ENCODE measurements around the gene ANKRD13A. TPM values are rescaled to one million over a fixed set of nuclear protein-coding genes. Genes with fewer than 3 reads are reported as not detected.
"Not testable (repeated sequence)": the region's sequence is repeated elsewhere in the genome, so short reads cannot be mapped to it uniquely, and the experiment has no call there.

ANKRD13A gene
- total RNA-seq, 4 donors from 2014 or later, result 91.3 to 165 (median 124) TPM

DNA sequence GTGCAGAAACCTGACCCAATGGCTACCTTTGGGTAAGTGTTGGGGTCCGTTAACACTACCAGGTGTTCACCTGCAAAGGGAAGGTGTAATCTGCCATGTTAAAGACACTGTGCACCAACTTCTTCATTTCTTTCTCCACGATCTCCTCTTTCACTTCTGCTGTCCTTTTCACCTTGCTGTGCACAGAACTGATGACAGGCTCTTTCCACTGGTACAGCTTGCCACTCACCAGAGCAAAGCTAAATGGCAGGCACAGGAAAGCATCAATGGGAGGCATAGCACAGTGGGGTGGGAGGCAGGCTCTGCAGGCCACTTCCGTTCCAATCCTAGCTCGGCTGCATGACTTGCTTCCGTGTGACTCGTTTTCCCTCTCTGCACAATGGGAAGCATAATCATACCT, 51.7 kb downstream of the ANKRD13A start:
- no peak for TF ChIP-seq POLR2AphosphoS5 (IDR thresholded peaks at IDR 0.05)
- no peak for TF ChIP-seq EP300 (IDR thresholded peaks at IDR 0.05)
- TF ChIP-seq, protein P1, sequence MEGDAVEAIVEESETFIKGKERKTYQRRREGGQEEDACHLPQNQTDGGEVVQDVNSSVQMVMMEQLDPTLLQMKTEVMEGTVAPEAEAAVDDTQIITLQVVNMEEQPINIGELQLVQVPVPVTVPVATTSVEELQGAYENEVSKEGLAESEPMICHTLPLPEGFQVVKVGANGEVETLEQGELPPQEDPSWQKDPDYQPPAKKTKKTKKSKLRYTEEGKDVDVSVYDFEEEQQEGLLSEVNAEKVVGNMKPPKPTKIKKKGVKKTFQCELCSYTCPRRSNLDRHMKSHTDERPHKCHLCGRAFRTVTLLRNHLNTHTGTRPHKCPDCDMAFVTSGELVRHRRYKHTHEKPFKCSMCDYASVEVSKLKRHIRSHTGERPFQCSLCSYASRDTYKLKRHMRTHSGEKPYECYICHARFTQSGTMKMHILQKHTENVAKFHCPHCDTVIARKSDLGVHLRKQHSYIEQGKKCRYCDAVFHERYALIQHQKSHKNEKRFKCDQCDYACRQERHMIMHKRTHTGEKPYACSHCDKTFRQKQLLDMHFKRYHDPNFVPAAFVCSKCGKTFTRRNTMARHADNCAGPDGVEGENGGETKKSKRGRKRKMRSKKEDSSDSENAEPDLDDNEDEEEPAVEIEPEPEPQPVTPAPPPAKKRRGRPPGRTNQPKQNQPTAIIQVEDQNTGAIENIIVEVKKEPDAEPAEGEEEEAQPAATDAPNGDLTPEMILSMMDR (IDR thresholded peaks at IDR 0.05), result no peak
- no peak for TF ChIP-seq POLR2A (IDR thresholded peaks at IDR 0.05; ENCODE audit: low read depth)

DNA sequence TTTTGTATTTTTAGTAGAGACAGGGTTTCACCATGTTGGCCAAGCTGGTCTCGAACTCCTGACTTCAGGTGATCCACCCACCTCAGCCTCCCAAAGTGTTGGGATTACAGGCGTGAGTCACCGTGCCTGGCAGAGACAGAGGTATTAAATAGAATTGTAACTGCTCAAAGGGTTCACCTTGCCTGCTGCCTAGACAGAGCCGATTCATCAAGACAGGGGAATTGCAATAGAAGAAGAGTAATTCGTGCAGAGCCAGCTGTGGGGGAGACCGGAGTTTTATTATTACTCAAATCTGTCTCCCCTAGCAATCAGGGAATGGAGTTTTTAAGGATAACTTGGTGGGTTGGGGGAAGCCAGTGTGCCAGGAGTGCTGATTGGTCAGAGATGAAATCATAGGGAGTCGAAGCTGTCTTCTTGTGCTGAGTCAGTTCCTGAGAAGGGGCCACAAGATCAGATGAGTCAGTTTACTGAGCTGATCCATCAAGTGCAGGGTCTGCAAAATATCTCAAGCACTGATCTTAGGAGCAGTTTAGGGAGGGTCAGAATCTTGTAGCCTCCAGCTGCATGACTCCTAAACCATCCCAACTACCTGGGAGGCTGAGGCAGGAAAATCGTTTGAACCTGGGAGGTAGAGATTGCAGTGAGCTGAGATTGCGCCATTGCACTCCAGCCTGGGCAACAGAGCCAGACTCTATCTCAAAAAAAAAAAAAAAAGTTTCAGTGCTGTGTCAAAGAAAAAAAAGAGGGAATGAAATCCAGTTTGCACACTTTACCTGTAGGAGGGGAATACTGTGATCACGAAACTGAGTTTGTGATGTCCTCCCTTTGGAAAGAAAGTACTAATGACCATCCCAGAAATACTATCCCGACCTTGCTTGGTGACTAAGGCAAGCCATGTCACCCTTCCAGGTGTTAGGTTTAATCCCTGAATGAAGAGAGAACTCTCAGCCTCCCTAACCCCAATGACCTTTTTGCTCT, 56.4 kb downstream of the ANKRD13A start:
- H3K4me3 ChIP-seq; H3K9me3 ChIP-seq; H3K27ac ChIP-seq (replicated peaks in 1 of 4); intact Hi-C loops (cut with DNase I); DNase-seq (ENCODE audit: extremely low spot score); H3K27me3 ChIP-seq; H3K36me3 ChIP-seq; H3K4me1 ChIP-seq: not testable (repeated sequence)
- WGBS, result 50% methylated on average over 11 of the region's 11 CpGs

More for the DNA sequence above, 51.7 kb downstream of the ANKRD13A start:
- Histone ChIP-seq H3K4me1 (peaks cover 19 to 29% (median 26%) of the 10 kb centered on the region in 4 donors), H3K27ac (replicated peaks in 1 of 4) (no peak overlapping the region), H3K4me3 (no peak overlapping the region), H3K36me3 (no peaks in the 10 kb centered on the region), H3K9me3 (no peaks in the 10 kb centered on the region), H3K27me3 (no peaks in the 10 kb centered on the region)
- no peak for DNase-seq (ENCODE audit: extremely low spot score)
- intact Hi-C loops (cut with DNase I), result no loop called here
- WGBS, result 90% methylated on average over 6 of the region's 6 CpGs

- H3K4me3 ChIP-seq; intact Hi-C loops (cut with DNase I); H3K9me3 ChIP-seq; H3K27me3 ChIP-seq; H3K27ac ChIP-seq (replicated peaks in 1 of 4); DNase-seq (ENCODE audit: extremely low spot score); H3K36me3 ChIP-seq; H3K4me1 ChIP-seq: not testable (repeated sequence)
- WGBS, result 82% methylated on average over 3 of the region's 3 CpGs
These were observed 57.4 kb downstream of the ANKRD13A start for GRCh38 chr12:110056643-110057042.

DNA sequence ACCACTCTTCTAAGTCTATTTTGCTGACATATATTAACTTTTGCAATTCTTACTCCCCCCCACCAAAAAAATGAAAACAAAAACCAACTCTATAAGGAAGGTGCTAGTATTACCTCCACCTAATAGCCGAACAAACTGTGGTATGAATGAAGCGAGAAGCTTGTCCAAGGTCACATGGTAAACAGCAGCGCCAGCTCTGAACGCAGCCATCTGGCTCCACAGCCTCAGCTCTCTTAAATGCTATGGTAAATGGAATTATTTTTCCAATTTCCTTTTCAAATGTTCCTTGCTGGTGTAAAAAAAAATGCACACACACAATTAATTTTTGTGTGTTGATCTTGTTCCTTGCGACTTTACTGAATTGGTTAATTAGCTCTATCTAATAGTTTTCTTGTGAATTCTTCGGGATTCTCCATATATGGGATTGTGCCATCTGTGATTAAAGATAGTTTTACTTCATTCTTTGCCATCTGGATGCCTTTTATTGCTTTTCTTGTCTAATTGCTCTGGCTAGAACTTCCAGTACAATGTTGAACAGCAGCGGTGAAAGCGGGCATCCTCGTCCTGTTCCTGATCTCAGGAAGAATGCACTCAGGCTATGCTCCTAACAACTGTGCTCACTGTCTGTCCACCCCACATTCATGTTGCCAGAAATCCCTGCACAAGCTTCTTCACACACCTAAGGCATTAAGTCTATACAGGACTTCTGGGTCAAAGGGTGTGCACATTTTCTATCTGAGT, 59.8 kb downstream of the ANKRD13A start:
- H3K4me3 ChIP-seq, result no peak overlapping the region
- no peak for DNase-seq (ENCODE audit: extremely low spot score)
- peaks cover 0 to 3% (median 0%) of the 10 kb centered on the region in 4 donors for H3K27me3 ChIP-seq
- TF ChIP-seq POLR2A (IDR thresholded peaks at IDR 0.05; ENCODE audit: low read depth), result no peak
- no peak for TF ChIP-seq EP300 (IDR thresholded peaks at IDR 0.05)
- TF ChIP-seq, protein P1 (IDR thresholded peaks at IDR 0.05), result no peak
- TF ChIP-seq POLR2AphosphoS5 (IDR thresholded peaks at IDR 0.05), result no peak
- intact Hi-C loops (cut with DNase I), result no loop called here
- no peaks in the 10 kb centered on the region for H3K9me3 ChIP-seq
- H3K4me1 ChIP-seq, result no peaks in the 10 kb centered on the region
- H3K36me3 ChIP-seq, result no peaks in the 10 kb centered on the region
- 91% methylated on average over 9 of the region's 9 CpGs for WGBS
- H3K27ac ChIP-seq (replicated peaks in 1 of 4), result no peak overlapping the region

- intact Hi-C loops (cut with DNase I), result no loop called here
- peak overlapping the region in 1 of 4 donors; percentile 27 for H3K27ac ChIP-seq (replicated peaks in 1 of 4)
- H3K27me3 ChIP-seq, result peaks cover 0 to 3% (median 0%) of the 10 kb centered on the region in 4 donors
- no peaks in the 10 kb centered on the region for H3K9me3 ChIP-seq
- no peaks in the 10 kb centered on the region for H3K36me3 ChIP-seq
- TF ChIP-seq POLR2A (IDR thresholded peaks at IDR 0.05; ENCODE audit: low read depth) (no peak), EP300 (IDR thresholded peaks at IDR 0.05) (no peak), POLR2AphosphoS5 (IDR thresholded peaks at IDR 0.05) (no peak)
- TF ChIP-seq, protein P1 (IDR thresholded peaks at IDR 0.05), result no peak
- DNase-seq (ENCODE audit: extremely low spot score), result no peak
- 90% methylated on average over 2 of the region's 2 CpGs for WGBS
- H3K4me3 ChIP-seq, result no peak overlapping the region
- H3K4me1 ChIP-seq, result no peaks in the 10 kb centered on the region
These were observed 60.4 kb downstream of the ANKRD13A start for GRCh38 chr12:110059651-110060000.
